ENCODE results near the gene MRPS10.

DNA sequence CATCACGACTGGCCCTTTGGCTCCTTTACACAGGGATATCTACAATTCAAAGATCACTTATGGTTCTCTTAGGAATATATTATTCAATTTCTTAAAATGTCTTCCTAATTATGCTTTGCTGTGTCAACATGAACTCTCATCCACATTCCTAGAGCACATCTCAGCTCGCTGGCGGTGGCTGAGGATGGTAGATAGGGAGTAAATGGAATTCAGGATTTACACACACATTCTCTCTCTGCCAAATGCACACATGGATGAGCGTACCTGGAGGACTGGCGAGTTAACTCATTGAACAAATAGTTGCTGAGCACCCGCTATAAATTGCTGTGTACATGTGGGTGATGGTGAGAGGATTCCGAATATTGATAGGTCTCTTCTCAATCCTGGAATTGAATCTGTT is 4.8 kb upstream of the MRPS10 start:
- TF ChIP-seq RAD21 (IDR thresholded peaks at IDR 0.05; ENCODE audit: low read depth) = no peak
- no peak for TF ChIP-seq CTCF (IDR thresholded peaks at IDR 0.05 in 2 of 3, conservative IDR thresholded peaks at IDR 0.05 in 1 of 3; ENCODE audit: borderline replicate concordance in 1 of 3, insufficient read depth in 1 of 3, low read depth in 2 of 3, low read length in 2 of 3)
- no peak for TF ChIP-seq POLR2AphosphoS5 (IDR thresholded peaks at IDR 0.05; ENCODE audit: low read depth, low read length)
- no peak for TF ChIP-seq EZH2phosphoT487 (IDR thresholded peaks at IDR 0.05; ENCODE audit: borderline replicate concordance)
- TF ChIP-seq, protein P1, sequence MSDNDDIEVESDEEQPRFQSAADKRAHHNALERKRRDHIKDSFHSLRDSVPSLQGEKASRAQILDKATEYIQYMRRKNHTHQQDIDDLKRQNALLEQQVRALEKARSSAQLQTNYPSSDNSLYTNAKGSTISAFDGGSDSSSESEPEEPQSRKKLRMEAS (IDR thresholded peaks at IDR 0.05) = no peak
- no peak for TF ChIP-seq JUND (IDR thresholded peaks at IDR 0.05)
- TF ChIP-seq SIN3A (IDR thresholded peaks at IDR 0.05; ENCODE audit: low read depth) = no peak
